GM21619 (cell line): ENCODE results near the gene CAD.
A peak's percentile ranks its signal among the peaks of the same experiment; 100 is the strongest.
"Not testable (repeated sequence)": the region's sequence is repeated elsewhere in the genome, so short reads cannot be mapped to it uniquely, and the experiment has no call there.

Source experiments
- ATAC-seq: cut with Tn5 transposase; IDR thresholded peaks from one replicate; pipeline ENCODE4 v1.9.1; 2021; ENCODE audit not compliant: unreplicated experiment

Gene CAD

DNA sequence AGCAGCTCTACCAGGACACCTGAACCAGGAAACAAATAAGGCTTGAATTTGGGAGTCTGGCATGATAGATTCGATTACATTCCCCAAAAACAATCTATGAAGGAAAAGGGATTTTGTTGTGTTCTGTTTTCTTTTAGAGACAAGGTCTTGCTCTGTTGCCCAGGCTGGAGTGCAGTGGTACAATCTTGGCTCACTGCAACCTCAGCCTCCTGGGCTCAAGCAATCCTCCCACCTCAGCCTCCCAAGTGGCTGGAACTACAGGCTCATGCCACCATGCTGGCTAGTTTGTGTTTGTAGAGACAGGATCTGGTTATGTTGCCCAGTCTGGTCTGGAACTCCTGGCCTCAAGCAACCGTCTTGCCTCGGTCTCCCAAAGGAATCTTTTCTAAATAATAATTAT is 19.1 kb upstream of the CAD start:
- not testable (repeated sequence) for ATAC-seq

DNA sequence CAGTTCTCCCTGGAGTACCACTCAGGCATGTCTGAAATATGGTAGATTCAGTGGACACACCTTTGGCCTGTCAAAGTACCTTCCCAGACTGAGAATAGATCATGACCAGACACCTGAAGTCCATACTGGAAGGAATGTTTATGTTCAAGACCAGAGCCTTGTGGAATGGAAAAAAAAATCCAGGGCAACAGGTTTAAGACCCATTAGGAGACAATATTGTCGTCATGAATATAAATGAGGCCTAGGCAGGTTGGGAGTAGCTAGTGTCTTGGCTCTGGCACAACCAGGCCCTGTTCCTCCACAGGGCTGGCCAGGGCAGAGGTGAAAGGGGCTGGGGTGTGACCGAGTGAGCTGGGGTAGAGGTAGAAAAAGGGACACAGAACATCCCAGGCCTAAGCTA is 18.5 kb upstream of the CAD start:
- ATAC-seq = no peak

DNA sequence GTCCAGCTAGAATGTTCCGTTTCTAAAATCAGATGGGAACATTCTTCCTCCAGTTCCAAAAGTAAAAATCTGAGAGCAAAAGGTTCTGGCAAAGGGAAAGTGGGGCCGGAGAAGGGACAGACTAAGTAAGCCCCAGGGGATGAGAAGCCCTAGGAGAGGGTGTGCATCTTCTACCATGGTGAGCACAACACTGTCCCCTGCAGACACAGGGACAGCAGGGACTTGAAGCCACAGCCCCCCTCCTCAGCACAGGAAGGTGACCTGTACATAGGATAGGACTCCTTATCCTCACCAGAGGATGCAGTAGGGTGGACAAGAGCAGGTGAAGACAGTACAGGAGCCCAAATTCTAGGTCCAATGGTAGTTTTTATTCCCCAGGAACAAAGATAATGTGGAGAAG is 17.9 kb upstream of the CAD start:
- ATAC-seq = no peak

DNA sequence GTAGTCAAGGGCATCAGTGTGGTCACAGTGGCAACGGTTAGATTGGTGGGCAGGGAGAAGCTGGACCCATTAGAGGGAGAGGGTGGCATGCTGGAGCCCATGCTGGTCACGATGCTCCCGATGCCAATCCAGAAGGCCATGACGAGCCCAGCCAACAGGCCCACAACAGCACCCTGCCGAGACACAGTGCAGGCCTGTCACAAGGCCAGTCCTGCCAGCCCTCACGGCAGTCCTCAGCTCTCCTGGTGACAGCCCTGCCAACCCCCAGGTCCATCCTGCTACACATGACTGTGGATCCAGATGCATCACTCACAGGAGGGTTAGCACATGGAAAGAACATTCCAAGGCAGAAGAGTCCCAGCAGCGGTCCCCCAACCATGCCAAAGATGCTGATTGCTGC is 15.5 kb upstream of the CAD start:
- no peak for ATAC-seq

DNA sequence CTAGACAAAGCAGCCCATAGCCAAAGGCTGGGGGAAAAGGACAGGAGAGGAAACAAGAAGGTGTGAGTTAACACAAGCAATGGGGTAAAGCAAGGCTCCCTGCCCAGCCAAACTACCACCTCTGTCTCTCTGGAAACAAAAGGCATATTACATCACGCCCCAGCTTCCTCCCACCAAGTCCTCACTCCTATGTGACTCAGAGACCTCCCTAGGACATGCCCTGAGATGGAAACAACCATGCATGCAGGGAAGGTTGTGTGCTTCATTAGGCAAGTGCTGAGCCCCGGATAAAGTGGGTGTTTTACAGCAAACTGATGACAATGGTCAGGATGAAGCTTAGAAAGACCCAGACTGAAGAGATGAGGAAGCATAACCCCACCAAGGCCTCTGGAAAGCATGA is 14.3 kb upstream of the CAD start:
- no peak for ATAC-seq

DNA sequence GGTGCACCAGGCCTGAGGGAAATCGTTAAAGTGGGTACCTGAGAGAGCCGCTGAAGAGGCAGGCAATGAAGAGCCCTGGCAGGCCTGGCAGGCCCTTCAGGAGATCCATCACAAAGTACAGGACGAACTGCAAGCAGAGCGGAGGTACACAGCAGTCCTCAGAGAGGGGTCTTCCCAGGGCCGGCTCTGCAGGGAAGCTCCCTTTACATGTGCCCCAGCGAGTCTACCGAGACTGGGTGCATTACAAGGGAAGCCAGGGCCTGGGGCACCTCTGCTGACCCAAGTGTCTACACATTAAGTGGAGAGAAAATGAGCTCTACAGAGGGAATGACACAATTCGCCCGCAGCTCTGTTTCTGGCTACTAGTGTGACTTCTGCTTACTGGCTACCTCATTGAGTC is 13.4 kb upstream of the CAD start:
- no peak for ATAC-seq

DNA sequence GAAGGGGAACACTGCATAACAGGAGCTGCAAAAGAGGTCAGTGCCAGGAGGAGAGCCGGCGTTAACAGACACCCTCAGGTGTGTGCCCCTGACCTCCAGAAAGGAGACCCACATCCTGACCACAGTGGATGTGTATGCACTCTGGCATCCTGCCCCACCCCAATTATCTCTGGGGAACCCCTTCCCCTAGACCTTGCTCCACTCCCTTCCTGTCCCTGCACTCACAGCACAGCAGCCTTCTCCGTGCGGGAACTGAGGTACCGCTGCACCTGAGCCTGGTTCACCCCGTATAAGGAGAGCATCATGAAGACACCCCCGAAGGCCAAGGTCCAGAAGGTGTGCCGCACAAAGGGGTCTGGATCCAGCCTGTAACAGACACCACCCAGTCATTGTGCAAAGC is 12.6 kb upstream of the CAD start:
- no peak for ATAC-seq

DNA sequence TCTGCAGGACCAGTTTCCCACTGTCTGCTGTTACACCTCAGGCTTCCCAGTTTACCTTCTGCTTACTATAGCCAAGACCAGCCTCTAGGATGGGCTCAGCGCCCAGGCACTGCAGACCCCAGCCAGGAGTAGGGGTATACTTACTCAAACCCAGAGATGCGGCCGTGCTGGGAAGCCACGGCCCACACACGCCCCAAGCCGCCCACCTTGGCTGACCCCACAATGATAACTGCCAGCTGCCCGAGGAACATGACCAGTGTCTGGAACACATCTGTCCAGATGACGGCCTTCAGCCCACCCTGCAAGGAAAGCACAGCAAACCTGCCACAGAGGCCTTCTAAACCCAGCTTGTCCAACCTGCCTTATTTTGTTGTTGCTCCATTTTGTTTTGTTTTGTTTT is 12.0 kb upstream of the CAD start:
- ATAC-seq = no peak

DNA sequence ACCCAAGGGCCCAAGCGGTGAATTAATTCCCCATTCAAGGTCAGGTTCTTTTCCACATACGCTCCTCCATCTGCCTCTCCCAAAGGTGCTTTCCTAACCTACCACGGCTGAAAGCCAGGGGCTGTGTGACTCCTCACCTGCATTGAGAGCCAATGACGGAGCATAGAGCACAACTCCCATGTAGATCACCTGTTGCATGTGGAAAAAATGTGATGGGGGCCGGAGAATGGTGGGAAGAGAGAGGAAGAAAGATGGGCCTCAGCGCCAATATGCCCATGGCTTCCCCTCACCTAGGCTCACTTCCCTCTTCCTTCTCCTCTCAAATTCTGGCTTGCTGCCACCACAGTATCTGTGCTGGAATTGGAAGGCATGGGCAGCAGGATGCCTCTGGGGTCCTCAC is 10.8 kb upstream of the CAD start:
- ATAC-seq = no peak

DNA sequence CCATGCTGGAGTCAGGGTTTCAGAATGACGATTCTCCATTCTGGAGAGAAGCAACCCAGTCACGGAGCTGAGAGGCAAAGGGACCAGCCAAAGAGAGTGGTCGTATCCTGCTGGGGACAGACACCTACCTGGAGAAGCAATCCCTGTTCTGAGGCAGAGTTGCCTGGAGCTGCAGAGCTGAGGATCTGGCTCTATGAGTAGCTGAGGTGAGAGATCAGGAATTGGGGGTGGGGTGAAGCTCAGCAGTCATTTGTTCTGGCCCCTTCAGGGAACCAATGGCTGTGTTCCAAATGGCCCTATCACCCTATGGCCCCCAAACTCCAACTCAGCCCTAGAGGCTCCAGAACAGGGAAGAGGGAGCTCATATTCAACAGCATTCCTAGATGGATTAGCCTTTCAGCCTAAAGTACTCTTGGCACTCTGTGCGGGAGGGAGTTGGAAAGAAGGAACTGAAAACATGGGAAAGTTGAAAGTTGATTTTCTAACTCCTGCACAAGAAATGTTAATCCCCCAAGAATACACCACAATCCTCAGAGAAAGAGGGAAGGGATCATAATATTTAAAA is 8.6 kb upstream of the CAD start:
- ATAC-seq = no peak

DNA sequence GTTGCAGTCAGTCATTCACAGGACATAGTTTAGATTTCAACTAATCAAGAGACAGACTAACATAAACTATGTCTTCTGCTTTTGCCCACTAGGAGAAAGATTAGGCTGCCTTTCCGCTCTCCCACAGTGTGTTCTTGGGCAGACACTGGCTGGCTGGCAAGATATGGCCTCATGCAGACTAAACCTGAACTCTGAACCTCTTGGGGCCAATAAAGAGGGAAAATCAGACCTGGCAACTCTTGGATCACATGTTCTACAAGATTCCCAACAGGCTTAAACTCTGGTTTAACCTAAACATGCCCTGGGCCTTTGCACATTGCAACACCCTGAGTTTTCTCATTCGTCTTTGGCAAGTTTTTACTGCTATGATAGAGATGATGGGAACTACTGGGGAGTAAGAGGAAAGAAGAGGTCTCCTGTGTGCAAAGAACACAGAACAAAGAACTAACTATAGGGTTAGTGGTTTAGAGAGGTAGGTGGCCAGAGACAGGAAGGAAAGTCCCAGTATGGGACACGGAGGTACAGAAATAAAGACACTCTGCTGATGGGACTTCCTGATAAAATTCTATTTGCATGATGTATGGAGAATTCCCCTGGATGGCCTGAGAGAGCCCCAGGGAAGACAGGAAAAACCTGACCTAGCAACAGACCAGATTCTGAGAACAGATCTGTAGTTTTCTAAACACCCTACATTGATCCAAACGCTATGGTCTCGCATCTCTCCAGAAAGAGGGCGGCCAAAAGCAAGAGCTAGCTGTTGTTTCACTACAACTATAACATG is 7.4 kb upstream of the CAD start:
- ATAC-seq = no peak

DNA sequence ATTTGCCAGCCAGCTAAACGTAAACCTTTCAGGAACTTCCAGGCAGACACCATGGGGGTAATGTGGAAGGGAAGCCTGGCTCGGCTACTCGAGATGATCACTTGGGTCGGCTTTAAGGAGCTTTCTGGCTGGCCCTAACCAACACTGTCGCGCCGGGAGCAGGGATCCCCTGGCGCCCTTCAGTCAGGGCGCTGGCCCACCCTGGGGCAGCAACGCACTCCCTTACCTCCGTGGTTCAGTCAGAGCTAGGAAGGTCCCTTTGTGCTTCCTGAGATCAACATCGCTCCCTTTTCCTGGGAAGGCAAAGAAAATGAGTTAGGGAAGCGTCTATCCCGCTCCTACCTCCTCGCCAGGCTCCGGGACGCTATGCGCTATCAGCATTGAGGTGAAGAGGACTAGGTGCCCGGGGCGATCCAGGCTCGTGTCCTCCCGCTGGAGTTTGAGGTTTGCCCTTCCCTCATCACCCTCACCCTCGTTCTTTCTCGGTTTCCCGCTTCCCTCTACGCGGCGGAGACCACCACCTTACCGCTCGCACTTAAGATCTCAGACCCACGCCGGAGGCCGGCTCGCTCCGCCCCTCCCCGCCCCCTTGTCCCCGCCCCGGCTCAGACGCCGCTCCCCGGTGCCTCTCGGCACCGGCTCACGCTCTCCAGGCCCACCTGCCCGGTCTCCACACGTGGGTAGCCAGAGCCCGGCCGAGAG is 5.8 kb upstream of the CAD start:
- ATAC-seq = peak; percentile 1

DNA sequence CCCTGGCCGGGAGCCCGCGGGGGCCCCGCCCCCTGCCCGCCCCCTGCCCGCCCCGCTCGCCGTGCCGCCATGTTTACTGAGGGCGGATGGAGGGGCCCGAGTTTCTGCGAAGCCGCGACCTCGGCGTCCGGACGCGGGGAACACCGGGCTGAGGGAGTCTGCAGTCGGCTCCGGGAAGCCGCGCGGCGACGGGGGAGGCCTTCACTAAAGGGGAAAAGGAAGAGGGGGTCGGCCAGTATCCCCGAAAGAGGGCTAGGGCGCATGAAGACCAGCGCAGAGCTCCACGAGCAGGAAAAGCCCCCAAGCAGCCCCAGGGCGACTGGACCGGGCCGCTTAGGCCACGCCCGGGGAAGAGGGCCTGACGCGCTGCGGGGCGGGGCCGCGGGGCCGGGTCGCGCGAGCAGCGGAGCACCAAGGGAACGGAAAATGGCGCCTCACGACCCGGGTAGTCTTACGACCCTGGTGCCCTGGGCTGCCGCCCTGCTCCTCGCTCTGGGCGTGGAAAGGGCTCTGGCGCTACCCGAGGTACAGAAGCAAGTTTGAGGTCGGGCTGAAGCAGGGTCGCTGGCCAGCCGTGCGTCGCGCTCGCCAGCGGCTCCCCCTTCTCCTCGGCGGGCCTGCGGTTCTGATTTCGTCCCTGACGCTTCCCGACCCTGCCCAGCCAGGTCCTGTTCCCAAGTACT is 5.1 kb upstream of the CAD start, which contains the start of the genes ATRAID and SLC5A6:
Gene ATRAID (plus strand): TSS at position 99 of the 683 bp plus-strand sequence. CDS start 328 bp downstream, at position 427.
Gene SLC5A6 (minus strand): TSS at position 326 of the 683 bp plus-strand sequence. CDS start 4,618 bp downstream, outside the sequence.
- peak; percentile 82 for ATAC-seq

DNA sequence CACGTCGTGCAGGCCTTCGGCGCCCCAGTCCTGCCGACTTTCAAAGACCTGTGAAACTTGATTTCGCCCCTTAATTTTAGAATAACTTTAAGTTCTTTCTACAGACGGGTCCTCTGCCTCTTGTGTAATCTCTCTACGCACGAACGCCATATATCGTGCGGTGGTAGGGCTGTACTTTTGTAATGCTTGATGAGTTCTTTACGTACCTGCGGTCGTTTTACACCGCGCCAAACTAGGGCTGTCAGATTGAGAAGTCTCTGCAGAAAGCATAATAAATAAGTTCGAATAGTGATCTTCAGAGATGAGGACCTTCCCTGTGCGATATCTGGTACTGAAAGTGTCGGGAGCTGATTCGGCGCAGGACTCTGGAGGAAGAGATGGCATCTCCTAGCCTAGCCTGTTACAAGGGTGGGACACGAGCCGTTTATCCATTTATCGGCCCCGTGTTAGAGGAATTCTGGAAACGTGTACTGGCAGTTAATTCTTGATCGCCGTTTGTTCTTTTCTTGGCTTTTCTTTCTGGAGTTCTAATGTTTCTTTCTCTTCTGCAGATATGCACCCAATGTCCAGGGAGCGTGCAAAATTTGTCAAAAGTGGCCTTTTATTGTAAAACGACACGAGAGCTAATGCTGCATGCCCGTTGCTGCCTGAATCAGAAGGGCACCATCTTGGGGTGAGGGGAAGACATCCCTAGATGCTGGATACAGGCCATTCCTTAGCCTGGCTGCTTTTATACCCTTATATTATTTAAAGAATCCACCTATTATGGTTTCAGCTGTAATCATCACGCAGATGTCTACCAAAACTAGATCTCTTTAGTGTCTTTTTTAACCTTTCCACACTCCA is 4.3 kb upstream of the CAD start:
- ATAC-seq = peak; percentile 7

DNA sequence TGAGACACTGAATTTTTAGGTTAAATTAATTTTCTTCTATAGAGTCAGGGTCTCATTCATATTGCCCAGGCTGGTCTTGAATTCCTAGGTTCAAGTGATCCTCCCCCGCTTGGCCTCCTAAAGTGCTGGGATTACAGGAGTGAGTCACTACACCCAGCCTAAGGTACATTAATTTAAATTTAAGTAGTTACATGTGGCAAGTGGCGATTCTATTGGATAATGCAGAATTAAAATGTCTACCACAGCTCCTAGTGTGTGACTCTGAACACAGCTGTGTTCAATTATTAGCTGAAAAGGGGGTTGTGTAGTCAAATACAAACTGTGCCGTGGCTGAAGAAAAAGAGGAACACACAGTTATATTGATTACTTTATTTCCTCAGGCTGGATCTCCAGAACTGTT is 2.2 kb upstream of the CAD start:
- ATAC-seq = no peak

DNA sequence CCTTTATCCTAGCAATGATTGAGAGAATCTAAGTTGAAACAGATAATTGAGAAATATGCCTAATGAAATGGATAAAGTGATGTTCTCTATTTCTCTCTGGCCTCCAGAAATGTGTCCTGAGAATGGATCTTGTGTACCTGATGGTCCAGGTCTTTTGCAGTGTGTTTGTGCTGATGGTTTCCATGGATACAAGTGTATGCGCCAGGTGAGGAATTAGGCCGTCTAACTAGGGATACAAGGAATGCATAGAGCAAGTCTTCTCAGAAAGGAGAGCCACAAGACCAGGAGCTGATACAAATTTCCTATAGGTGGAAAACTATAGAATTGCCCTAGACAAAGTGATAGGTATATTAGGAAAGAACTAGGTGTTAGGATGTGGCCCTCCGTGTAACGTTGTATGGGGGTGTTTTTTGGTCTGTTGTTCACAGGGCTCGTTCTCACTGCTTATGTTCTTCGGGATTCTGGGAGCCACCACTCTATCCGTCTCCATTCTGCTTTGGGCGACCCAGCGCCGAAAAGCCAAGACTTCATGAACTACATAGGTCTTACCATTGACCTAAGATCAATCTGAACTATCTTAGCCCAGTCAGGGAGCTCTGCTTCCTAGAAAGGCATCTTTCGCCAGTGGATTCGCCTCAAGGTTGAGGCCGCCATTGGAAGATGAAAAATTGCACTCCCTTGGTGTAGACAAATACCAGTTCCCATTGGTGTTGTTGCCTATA is 592 bp upstream of the CAD start:
- no peak for ATAC-seq

DNA sequence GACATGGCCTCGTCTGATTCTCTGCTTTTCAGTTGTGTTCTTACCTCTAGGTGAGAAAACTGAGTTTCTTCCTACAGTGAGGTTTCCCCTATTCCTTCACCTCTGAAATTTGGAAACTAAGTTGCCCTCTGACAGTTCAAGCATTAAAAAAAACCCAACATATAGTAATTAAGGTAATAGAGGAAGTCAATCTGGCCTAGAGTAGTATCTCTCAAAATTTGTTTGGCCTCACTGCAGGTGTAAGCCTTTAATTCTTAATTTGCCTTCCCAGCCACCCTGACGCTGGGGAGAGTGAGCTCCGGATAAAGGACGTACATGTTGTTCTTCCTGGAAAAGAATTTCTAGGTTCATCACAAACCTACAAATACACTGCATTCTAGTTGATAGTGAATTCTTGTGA is 1.4 kb downstream of the CAD start:
- ATAC-seq = no peak

DNA sequence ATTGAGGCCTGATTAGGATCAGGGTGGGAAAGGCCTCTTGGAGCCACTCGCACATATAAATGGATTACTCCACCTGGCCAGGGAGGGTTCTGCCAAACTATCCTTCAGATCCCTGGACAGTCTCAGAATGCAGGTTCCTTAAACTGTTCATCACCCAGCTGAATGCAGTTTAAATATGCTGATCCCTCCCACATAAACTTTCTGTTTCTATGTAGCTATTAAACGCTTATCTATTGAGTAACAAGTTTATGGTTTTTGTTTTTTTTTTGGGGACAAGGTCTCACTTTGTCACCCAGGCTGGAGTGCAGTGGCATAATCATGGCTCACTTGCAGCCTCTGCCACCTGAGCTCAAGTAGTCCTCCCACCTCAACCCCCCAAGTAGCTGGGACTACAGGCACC is 1.9 kb downstream of the CAD start:
- no peak for ATAC-seq

DNA sequence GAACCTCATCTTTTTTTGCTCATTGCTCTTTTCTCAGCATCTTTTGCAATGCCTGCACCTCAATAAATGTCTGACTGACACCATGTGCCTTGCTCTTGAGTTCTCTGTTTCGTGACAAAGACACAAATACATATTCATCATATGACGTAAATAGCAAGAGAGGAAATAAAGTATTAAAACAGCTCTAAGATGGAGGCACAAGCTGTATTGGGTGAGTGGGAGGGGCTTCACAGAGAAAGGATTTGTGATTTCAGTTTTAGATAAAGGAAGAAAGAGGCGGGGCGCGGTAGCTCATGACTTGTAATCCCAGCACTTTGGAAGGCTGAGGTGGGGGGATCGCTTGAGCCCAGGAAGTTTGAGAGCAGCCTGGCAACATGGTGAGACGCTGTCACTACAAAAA is 2.9 kb downstream of the CAD start:
- ATAC-seq = no peak

DNA sequence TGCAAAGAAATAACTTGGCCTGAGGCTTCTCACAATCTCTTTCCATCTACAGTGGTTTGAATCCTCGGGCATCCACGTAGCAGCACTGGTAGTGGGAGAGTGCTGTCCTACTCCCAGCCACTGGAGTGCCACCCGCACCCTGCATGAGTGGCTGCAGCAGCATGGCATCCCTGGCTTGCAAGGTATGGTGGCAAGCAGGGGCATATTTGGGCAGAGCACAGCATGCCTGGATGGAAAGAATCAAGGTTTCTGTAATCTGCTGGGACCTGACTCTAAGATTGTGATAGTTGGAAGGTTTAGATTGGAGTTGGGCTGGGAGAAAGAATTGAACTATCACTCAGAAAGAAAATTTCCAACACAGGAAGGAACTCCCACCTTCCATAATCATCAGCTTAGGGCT is 4.0 kb downstream of the CAD start:
- no peak for ATAC-seq
